Keratinocyte (primary cell): ENCODE measurements around the gene PLD2.

ENCODE experiments used
- EZH2 ChIP-seq: IDR thresholded peaks from one replicate; pipeline ENCODE4 v1.6.1; 2012; ENCODE audit warnings: inconsistent platforms, mild to moderate bottlenecking, low read length, moderate library complexity
- TF ChIP-seq, protein P1 (sequence below), 3 experiments: IDR thresholded peaks in 1 of 3; conservative IDR thresholded peaks in 1 of 3; optimal IDR thresholded peaks in 1 of 3; 2 replicates in 2 of 3; 3 replicates in 1 of 3; pipeline versions ENCODE3 to v1.5.1; 2011; ENCODE audit warnings: low read length in 3 of 3, mild to moderate bottlenecking in 3 of 3, moderate library complexity in 2 of 3, control low read depth in 1 of 3, inconsistent platforms in 1 of 3; ENCODE audit not compliant: insufficient read depth in 2 of 3; ENCODE audit errors: extremely low read depth in 1 of 3

DNA sequence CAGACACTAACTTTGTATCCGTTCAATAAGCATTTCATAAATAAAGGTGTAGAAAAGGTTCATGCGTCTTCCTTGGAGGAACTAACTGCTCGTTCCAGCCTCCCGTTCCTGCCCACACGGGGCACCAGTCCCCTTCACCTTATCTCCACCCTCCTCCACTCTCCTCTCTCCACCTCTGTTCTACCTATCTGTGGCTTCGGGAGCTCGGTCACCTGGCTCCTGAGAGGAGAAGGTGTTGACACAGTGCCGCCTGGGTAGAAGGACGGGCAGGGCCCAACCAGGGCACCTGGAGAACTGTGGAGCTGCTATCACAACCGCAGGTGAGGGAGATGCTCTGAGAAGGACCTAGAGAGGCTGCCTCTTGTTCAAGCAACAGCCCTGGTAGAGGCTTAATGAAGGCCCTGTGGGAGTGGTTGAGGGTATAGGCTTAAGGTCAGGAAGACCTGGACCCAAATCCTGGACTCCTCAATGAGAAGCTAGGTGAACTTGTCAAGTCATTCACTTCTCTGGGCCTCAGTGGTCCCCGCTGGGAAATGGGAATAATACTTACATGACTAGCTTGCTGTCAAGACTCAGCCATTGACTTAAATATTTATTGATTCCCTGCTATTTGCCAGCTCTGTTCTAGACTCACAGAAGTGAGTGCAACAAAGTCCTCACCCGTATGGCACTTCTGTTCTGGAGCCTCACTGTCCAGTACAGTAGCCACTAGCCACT, 16.6 kb downstream of the PLD2 start:
- TF ChIP-seq, protein P1, sequence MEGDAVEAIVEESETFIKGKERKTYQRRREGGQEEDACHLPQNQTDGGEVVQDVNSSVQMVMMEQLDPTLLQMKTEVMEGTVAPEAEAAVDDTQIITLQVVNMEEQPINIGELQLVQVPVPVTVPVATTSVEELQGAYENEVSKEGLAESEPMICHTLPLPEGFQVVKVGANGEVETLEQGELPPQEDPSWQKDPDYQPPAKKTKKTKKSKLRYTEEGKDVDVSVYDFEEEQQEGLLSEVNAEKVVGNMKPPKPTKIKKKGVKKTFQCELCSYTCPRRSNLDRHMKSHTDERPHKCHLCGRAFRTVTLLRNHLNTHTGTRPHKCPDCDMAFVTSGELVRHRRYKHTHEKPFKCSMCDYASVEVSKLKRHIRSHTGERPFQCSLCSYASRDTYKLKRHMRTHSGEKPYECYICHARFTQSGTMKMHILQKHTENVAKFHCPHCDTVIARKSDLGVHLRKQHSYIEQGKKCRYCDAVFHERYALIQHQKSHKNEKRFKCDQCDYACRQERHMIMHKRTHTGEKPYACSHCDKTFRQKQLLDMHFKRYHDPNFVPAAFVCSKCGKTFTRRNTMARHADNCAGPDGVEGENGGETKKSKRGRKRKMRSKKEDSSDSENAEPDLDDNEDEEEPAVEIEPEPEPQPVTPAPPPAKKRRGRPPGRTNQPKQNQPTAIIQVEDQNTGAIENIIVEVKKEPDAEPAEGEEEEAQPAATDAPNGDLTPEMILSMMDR (optimal IDR thresholded peaks at IDR 0.05 in 1 of 3, IDR thresholded peaks at IDR 0.05 in 1 of 3, conservative IDR thresholded peaks at IDR 0.05 in 1 of 3; ENCODE audit: extremely low read depth in 1 of 3, insufficient read depth in 2 of 3, low read length in 3 of 3): no peak
- TF ChIP-seq EZH2: no peak
